Astrocyte (in vitro differentiated cells and primary cell): Measurements from ENCODE around the gene ADGRG6. TPM values are rescaled to one million over a fixed set of nuclear protein-coding genes. Genes with fewer than 3 reads are reported as not detected.
"Not testable (repeated sequence)": the region's sequence is repeated elsewhere in the genome, so short reads cannot be mapped to it uniquely, and the experiment has no call there.

Experiments used
- DNase-seq: peaks from one replicate; pipeline ENCODE4 v3.0.0-alpha.2; 2010; ENCODE audit warnings: low read depth
- FAIRE-seq: peaks from 2 replicates; lab custom pipeline; 2011; peaks lifted over from hg19 to GRCh38; lab: Jason Lieb, UNC
- H2AFZ ChIP-seq: 2 replicates; pipeline ENCODE4 v1.6.0; 2012; ENCODE audit warnings: low read depth, low read length, inconsistent platforms
- H3K27ac ChIP-seq: 2 replicates; pipeline ENCODE4 v1.5.1; 2011; ENCODE audit warnings: low read depth, low read length, inconsistent platforms
- H3K27me3 ChIP-seq: 2 replicates; pipeline ENCODE4 v1.6.0; 2011; ENCODE audit warnings: low read length, inconsistent platforms; ENCODE audit not compliant: insufficient read depth
- H3K36me3 ChIP-seq: 2 replicates; pipeline ENCODE4 v1.5.1; 2011; ENCODE audit warnings: low read length, inconsistent platforms; ENCODE audit not compliant: insufficient read depth
- H3K4me1 ChIP-seq: 2 replicates; pipeline ENCODE4 v1.5.1; 2011; ENCODE audit warnings: low read length, inconsistent platforms; ENCODE audit not compliant: insufficient read depth
- H3K4me2 ChIP-seq: 2 replicates; pipeline ENCODE4 v1.6.0; 2012; ENCODE audit warnings: low read length, inconsistent platforms
- H3K4me3 ChIP-seq: 2 replicates; pipeline ENCODE4 v1.5.1; 2011; ENCODE audit warnings: low read depth, mild to moderate bottlenecking, low read length, inconsistent platforms; ENCODE audit not compliant: insufficient read depth
- H3K79me2 ChIP-seq: 2 replicates; pipeline ENCODE4 v1.6.0; 2012; ENCODE audit warnings: mild to moderate bottlenecking, low read length, inconsistent platforms; ENCODE audit not compliant: insufficient read depth
- H3K9ac ChIP-seq: 2 replicates; pipeline ENCODE4 v1.6.0; 2012; ENCODE audit warnings: mild to moderate bottlenecking, low read length, inconsistent platforms
- H3K9me3 ChIP-seq: 2 replicates; pipeline ENCODE4 v1.5.1; 2012; ENCODE audit warnings: low read depth, mild to moderate bottlenecking, low read length, inconsistent platforms; ENCODE audit not compliant: insufficient read depth
- H4K20me1 ChIP-seq: 2 replicates; pipeline ENCODE4 v1.6.0; 2012; ENCODE audit warnings: low read length, inconsistent platforms; ENCODE audit not compliant: insufficient read depth
- H3K27ac Mint-ChIP-seq: one replicate; pipeline ENCODE4 v1.8.0; 2021; ENCODE audit warnings: mild to moderate bottlenecking, mixed read lengths; ENCODE audit not compliant: unreplicated experiment
- H3K27me3 Mint-ChIP-seq: one replicate; pipeline ENCODE4 v1.8.0; 2021; ENCODE audit warnings: low read depth, mixed read lengths; ENCODE audit not compliant: unreplicated experiment
- H3K36me3 Mint-ChIP-seq: one replicate; pipeline ENCODE4 v1.8.0; 2021; ENCODE audit warnings: low read depth, mixed read lengths; ENCODE audit not compliant: unreplicated experiment
- H3K4me1 Mint-ChIP-seq: one replicate; pipeline ENCODE4 v1.8.0; 2021; ENCODE audit warnings: low read depth, mixed read lengths; ENCODE audit not compliant: unreplicated experiment
- H3K4me3 Mint-ChIP-seq: one replicate; pipeline ENCODE4 v1.8.0; 2021; ENCODE audit warnings: mild to moderate bottlenecking, moderate library complexity, mixed read lengths; ENCODE audit not compliant: unreplicated experiment
- H3K9me3 Mint-ChIP-seq: one replicate; pipeline ENCODE4 v1.8.0; 2021; ENCODE audit warnings: mild to moderate bottlenecking, mixed read lengths; ENCODE audit not compliant: unreplicated experiment
- CTCF ChIP-seq: IDR thresholded peaks from 2 replicates; pipeline ENCODE4 v1.5.1; 2011; ENCODE audit warnings: low read depth, mild to moderate bottlenecking, inconsistent platforms, low read length, moderate library complexity; ENCODE audit not compliant: insufficient read depth
- EZH2 ChIP-seq: IDR thresholded peaks from 2 replicates; pipeline ENCODE4 v1.6.1; 2012; ENCODE audit warnings: mild to moderate bottlenecking, low read length, inconsistent platforms; ENCODE audit not compliant: insufficient read depth
- total RNA-seq: library from RNA; stranded (reverse); gene quantifications from 2 replicates; pipeline ENCODE4 v1.2.1, GENCODE V29; 2021

ADGRG6 gene
- total RNA-seq, 1 donor from 2014 or later: 98.2 TPM

GRCh38 chr6:142279350-142280180 is 22.2 kb upstream of the ADGRG6 start:
- no peaks in the 10 kb centered on the region for H3K27me3 Mint-ChIP-seq
- Histone ChIP-seq H3K4me3 (no peak overlapping the region), H3K36me3 (no peaks in the 10 kb centered on the region), H4K20me1 (no peaks in the 10 kb centered on the region), H3K4me1 (no peaks in the 10 kb centered on the region), H3K79me2 (no peaks in the 10 kb centered on the region), H3K9ac (no peak overlapping the region), H3K9me3 (no peaks in the 10 kb centered on the region), H3K27me3 (no peaks in the 10 kb centered on the region), H2AFZ (no peak overlapping the region), H3K4me2 (no peak overlapping the region), H3K27ac (no peak overlapping the region)
- peaks cover 23% of the 10 kb centered on the region for H3K4me1 Mint-ChIP-seq
- no peak for FAIRE-seq
- H3K27ac Mint-ChIP-seq: peak overlapping the region; percentile 14
- no peak for TF ChIP-seq EZH2
- TF ChIP-seq CTCF: no peak
- no peak overlapping the region for H3K4me3 Mint-ChIP-seq
- H3K36me3 Mint-ChIP-seq: peaks cover 2% of the 10 kb centered on the region
- DNase-seq: peak; percentile 49
- H3K9me3 Mint-ChIP-seq: peaks cover 4% of the 10 kb centered on the region

- Histone ChIP-seq H3K27me3 (no peaks in the 10 kb centered on the region), H3K9ac (no peak overlapping the region), H3K9me3 (no peaks in the 10 kb centered on the region), H3K4me2 (no peak overlapping the region), H3K27ac (no peak overlapping the region), H3K4me3 (no peak overlapping the region), H2AFZ (no peak overlapping the region), H3K4me1 (no peaks in the 10 kb centered on the region), H3K36me3 (no peaks in the 10 kb centered on the region), H4K20me1 (no peaks in the 10 kb centered on the region), H3K79me2 (no peaks in the 10 kb centered on the region)
- Mint-ChIP-seq H3K4me1 (peaks cover 17% of the 10 kb centered on the region), H3K9me3 (peaks cover 4% of the 10 kb centered on the region), H3K36me3 (peaks cover 2% of the 10 kb centered on the region), H3K4me3 (no peak overlapping the region), H3K27ac (no peak overlapping the region), H3K27me3 (no peaks in the 10 kb centered on the region)
- FAIRE-seq (no peak), DNase-seq (no peak)
- TF ChIP-seq CTCF (no peak), EZH2 (no peak)
Observed at GRCh38 chr6:142280265-142280664, 21.5 kb upstream of the ADGRG6 start.

- H3K27me3 Mint-ChIP-seq: no peaks in the 10 kb centered on the region
- Histone ChIP-seq H3K9ac (no peak overlapping the region), H3K4me1 (no peaks in the 10 kb centered on the region), H3K36me3 (no peaks in the 10 kb centered on the region), H3K27ac (no peak overlapping the region), H3K4me2 (no peak overlapping the region), H3K79me2 (no peaks in the 10 kb centered on the region), H3K9me3 (no peaks in the 10 kb centered on the region), H4K20me1 (no peaks in the 10 kb centered on the region), H3K27me3 (no peaks in the 10 kb centered on the region), H3K4me3 (no peak overlapping the region), H2AFZ (no peak overlapping the region)
- peaks cover 4% of the 10 kb centered on the region for H3K9me3 Mint-ChIP-seq
- DNase-seq (no peak), FAIRE-seq (no peak)
- H3K27ac Mint-ChIP-seq: no peak overlapping the region
- peaks cover 11% of the 10 kb centered on the region for H3K4me1 Mint-ChIP-seq
- H3K4me3 Mint-ChIP-seq: no peak overlapping the region
- H3K36me3 Mint-ChIP-seq: peaks cover 2% of the 10 kb centered on the region
- no peak for TF ChIP-seq EZH2
- no peak for TF ChIP-seq CTCF
Observed at GRCh38 chr6:142280927-142281326, 20.9 kb upstream of the ADGRG6 start.

GRCh38 chr6:142283138-142283537 is 18.7 kb upstream of the ADGRG6 start:
- H3K36me3 ChIP-seq, H3K27me3 ChIP-seq, H3K36me3 Mint-ChIP-seq, H3K27ac Mint-ChIP-seq, FAIRE-seq, H2AFZ ChIP-seq, H3K9me3 ChIP-seq, H3K4me3 ChIP-seq, H3K9ac ChIP-seq, H3K4me2 ChIP-seq, H3K4me1 Mint-ChIP-seq, H3K4me1 ChIP-seq, H3K79me2 ChIP-seq, H3K4me3 Mint-ChIP-seq, DNase-seq, H3K9me3 Mint-ChIP-seq, H3K27me3 Mint-ChIP-seq, H4K20me1 ChIP-seq, H3K27ac ChIP-seq: not testable (repeated sequence)
